Measurements from ENCODE around the gene ACP6.

GRCh38 chr1:147712605-147713004 lies 42.3 kb upstream of the ACP6 start:
- TF ChIP-seq CTCF (IDR thresholded peaks at IDR 0.05) (no peak), POLR2AphosphoS5 (IDR thresholded peaks at IDR 0.05) (no peak), EP300 (IDR thresholded peaks at IDR 0.05) (no peak)
